Naive thymus-derived CD8-positive, alpha-beta T cell (primary cell): ENCODE data around the gene LGALS7B. TPM values are rescaled to one million over a fixed set of nuclear protein-coding genes. Genes with fewer than 3 reads are reported as not detected.

ENCODE experiments used
- ATAC-seq, 2 donors: fragments of 150-1000 bp; cut with Tn5 transposase in 1 of 2; sonication (Bioruptor Pico), chemical (Tn5 transposase) in 1 of 2; 1 replicate in 1 of 2; 2 replicates in 1 of 2; pipeline ENCODE4 v1.10.0; 2021; ENCODE audit warnings: mild to moderate bottlenecking in 2 of 2, moderate library complexity in 2 of 2
- POLR2A ChIA-PET: fragments of 350-600 bp; sonication (Branson Sonifier 250); formaldehyde crosslinking; loops from one replicate; lab custom pipeline; 2021; ENCODE audit warnings: antibody characterized with exemption; lab: Charles Lee
- DNase-seq, 10 donors: peaks; one replicate each; pipeline versions ENCODE4 v3.0.0 to v3.0.0-alpha.2; 2020 to 2022
- H3K27ac Mint-ChIP-seq, 10 donors: one replicate each; pipeline ENCODE4 v1.8.0; 2020 to 2022; ENCODE audit warnings: mild to moderate bottlenecking in 10 of 10, mixed read lengths in 10 of 10, moderate library complexity in 4 of 10, inconsistent platforms in 1 of 10
- H3K27me3 Mint-ChIP-seq, 5 donors: one replicate each; pipeline ENCODE4 v1.8.0; 2021 to 2022; ENCODE audit warnings: mixed read lengths in 5 of 5
- H3K36me3 Mint-ChIP-seq, 3 donors: one replicate each; pipeline ENCODE4 v1.8.0; 2020 to 2022; ENCODE audit warnings: mixed read lengths in 3 of 3, mild to moderate bottlenecking in 2 of 3, inconsistent platforms in 1 of 3
- H3K4me1 Mint-ChIP-seq, 4 donors: one replicate each; pipeline ENCODE4 v1.8.0; 2021 to 2022; ENCODE audit warnings: mixed read lengths in 4 of 4
- H3K4me3 Mint-ChIP-seq, 10 donors: one replicate each; pipeline ENCODE4 v1.8.0; 2020 to 2022; ENCODE audit warnings: mild to moderate bottlenecking in 10 of 10, mixed read lengths in 10 of 10, moderate library complexity in 6 of 10, inconsistent platforms in 1 of 10
- H3K9me3 Mint-ChIP-seq, 9 donors: one replicate each; pipeline ENCODE4 v1.8.0; 2020 to 2022; ENCODE audit warnings: mixed read lengths in 9 of 9, mild to moderate bottlenecking in 3 of 9, inconsistent platforms in 1 of 9, moderate library complexity in 1 of 9
- polyA plus RNA-seq, 3 donors: library from polyadenylated mRNA; unstranded; fragments of 300-500 nt; fragmentation: Illumina TruSeq; gene quantifications; one replicate each; pipeline ENCODE4 v1.2.3, GENCODE V29; 2021
- total RNA-seq, 8 experiments: library from RNA in 2 of 8; stranded (reverse) in 2 of 8; gene quantifications; one replicate each; pipeline ENCODE4 v1.2.3 and lab custom pipeline; 2021 to 2026

LGALS7B gene
- total and polyA plus RNA-seq, 5 experiments from 2014 or later: not detected

GRCh38 chr19:38834590-38834989, 45.6 kb downstream of the LGALS7B start:
- ATAC-seq: no peak
- peaks cover 0 to 51% (median 21%) of the 10 kb centered on the region in 3 donors for H3K36me3 Mint-ChIP-seq
- no peaks in the 10 kb centered on the region for H3K27me3 Mint-ChIP-seq
- no peaks in the 10 kb centered on the region for H3K9me3 Mint-ChIP-seq
- peaks cover 15 to 42% (median 34%) of the 10 kb centered on the region in 4 donors for H3K4me1 Mint-ChIP-seq
- POLR2A ChIA-PET: interaction anchor here (0.5 to 5.6 kb wide), 5 partner anchors 10 to 181 kb away, joined by 3 to 88 read pairs (median 3); partner anchors contain the start of genes HNRNPL and RINL
- DNase-seq: no peak
- no peak overlapping the region for H3K4me3 Mint-ChIP-seq
- H3K27ac Mint-ChIP-seq: peak overlapping the region in 2 of 10 donors; percentile 14 to 75

DNA sequence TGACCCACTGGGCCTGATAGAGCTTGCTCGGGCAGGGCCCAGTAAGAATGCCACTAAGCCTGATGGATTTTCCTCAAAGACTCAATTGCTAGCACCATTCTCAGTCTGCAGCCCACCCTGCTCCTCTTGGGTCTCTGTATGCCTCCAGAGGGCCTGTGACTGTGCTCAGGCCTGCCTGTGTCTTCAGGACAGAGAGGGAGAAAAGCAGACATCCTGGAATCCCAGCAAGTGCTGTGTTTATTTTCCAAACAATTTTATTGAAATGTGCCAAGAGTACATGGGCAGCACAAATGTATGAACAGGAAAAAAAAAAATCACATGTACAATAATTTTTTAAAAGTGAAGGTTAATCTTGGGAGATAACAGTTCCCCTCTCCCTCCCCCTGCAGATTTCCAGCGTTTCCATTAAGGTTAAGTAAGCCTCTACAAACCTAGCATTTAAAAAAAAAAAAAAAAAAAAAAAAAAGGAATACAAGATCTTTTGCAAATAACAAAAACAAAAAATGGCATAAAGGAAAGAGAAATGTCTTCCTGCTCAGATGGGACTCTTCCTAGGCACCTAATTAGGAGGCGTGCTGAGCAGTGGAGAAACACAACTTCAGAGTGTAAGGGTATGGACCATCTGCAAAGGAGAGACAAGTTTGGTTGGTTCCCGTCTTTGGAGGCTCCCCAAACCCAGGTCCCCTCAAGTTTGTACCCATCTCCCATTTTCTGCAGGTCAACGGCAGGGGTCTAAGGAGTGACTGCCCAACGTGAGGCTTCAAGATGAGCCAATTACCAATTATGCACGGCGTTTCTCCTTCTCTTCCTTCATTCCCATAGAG, 47.4 kb downstream of the LGALS7B start:
- peaks cover 12 to 41% (median 38%) of the 10 kb centered on the region in 4 donors for H3K4me1 Mint-ChIP-seq
- DNase-seq (no peak), ATAC-seq (no peak)
- H3K4me3 Mint-ChIP-seq: peak overlapping the region in 1 of 10 donors; percentile 10
- H3K27ac Mint-ChIP-seq: peak overlapping the region in 8 of 10 donors; percentile 18 to 73 (median 51)
- no peaks in the 10 kb centered on the region for H3K27me3 Mint-ChIP-seq
- POLR2A ChIA-PET: interaction anchor here (0.9 to 1.8 kb wide), 4 partner anchors 13 to 40 kb away, joined by 3 to 7 read pairs (median 4); no protein-coding TSS in a partner anchor
- H3K36me3 Mint-ChIP-seq: peaks cover 0 to 60% (median 26%) of the 10 kb centered on the region in 3 donors
- no peaks in the 10 kb centered on the region for H3K9me3 Mint-ChIP-seq

DNA sequence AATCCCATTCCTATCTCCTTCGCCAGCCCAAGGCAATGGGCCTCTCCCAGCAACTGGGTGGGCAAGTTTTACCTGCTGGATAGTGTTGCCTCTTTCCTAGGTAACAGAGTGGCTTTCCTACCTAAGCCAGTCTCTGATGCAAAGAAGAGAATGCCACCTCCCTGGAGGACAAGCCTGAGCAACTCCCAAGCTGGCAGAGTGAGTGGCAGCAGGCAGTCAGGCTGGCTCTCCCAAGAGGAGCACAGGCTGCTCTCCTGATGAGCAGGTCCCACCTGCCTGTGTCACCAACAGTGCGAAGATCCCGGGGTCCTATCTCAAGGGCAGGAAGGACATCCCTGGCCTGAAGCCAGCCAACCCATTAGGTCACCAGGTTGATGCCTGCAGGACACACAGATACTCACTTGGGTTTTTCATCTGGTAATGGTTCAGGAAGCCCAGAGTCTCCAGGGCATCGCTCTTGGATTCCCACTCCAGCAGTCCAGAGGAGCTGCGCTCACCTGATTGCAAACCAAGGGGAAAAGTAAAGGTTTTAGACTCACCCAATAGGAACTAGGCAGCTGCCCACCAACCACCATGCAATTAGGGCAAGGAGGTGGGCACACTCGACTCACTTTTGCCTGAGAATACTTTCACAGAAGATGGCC, 48.1 kb downstream of the LGALS7B start:
- peaks cover 0 to 67% (median 31%) of the 10 kb centered on the region in 3 donors for H3K36me3 Mint-ChIP-seq
- no peak for DNase-seq
- no peak for ATAC-seq
- POLR2A ChIA-PET: interaction anchor here (1.2 to 4.0 kb wide), 3 partner anchors 12 to 32 kb away, joined by 4 to 26 read pairs (median 7); no protein-coding TSS in a partner anchor
- peak overlapping the region in 5 of 10 donors; percentile 18 to 69 (median 44) for H3K27ac Mint-ChIP-seq
- peak overlapping the region in 1 of 10 donors; percentile 48 for H3K4me3 Mint-ChIP-seq
- peaks cover 0 to 4% (median 0%) of the 10 kb centered on the region in 9 donors for H3K9me3 Mint-ChIP-seq
- peaks cover 13 to 44% (median 38%) of the 10 kb centered on the region in 4 donors for H3K4me1 Mint-ChIP-seq
- peaks cover 0 to 3% (median 0%) of the 10 kb centered on the region in 5 donors for H3K27me3 Mint-ChIP-seq

DNA sequence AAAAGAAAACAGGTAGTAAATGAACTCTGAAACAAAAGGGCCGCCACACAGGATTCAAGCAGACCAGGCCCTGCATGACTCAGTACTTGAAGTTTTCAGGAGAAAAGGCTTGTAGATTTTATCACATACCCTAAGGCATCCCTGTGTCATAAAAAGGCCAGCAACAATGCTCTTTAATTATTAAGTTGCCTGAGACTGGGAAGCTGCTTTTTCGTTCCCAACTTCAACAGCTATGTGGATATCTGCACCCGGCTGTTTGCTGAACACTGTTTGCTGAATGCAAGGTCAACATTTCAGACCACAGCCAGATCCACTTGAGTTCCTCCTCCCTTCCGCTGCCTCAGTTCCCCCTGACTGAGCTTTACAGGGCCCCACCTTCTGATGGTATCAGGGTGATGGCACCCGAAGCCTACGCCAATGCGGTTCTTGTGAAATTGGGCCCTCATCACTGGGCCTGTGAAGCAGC, 48.7 kb downstream of the LGALS7B start:
- Mint-ChIP-seq H3K4me3 (peak overlapping the region in 1 of 10 donors; percentile 12), H3K9me3 (peaks cover 0 to 4% (median 0%) of the 10 kb centered on the region in 9 donors), H3K4me1 (peaks cover 17 to 45% (median 41%) of the 10 kb centered on the region in 4 donors), H3K36me3 (peaks cover 5 to 73% (median 32%) of the 10 kb centered on the region in 3 donors), H3K27me3 (peaks cover 0 to 5% (median 0%) of the 10 kb centered on the region in 5 donors), H3K27ac (peak overlapping the region in 2 of 10 donors; percentile 34 to 44)
- POLR2A ChIA-PET: interaction anchor here (0.6 to 4.0 kb wide), 4 partner anchors 11 to 32 kb away, joined by 3 to 26 read pairs (median 6); no protein-coding TSS in a partner anchor
- ATAC-seq (no peak), DNase-seq (no peak)

DNA sequence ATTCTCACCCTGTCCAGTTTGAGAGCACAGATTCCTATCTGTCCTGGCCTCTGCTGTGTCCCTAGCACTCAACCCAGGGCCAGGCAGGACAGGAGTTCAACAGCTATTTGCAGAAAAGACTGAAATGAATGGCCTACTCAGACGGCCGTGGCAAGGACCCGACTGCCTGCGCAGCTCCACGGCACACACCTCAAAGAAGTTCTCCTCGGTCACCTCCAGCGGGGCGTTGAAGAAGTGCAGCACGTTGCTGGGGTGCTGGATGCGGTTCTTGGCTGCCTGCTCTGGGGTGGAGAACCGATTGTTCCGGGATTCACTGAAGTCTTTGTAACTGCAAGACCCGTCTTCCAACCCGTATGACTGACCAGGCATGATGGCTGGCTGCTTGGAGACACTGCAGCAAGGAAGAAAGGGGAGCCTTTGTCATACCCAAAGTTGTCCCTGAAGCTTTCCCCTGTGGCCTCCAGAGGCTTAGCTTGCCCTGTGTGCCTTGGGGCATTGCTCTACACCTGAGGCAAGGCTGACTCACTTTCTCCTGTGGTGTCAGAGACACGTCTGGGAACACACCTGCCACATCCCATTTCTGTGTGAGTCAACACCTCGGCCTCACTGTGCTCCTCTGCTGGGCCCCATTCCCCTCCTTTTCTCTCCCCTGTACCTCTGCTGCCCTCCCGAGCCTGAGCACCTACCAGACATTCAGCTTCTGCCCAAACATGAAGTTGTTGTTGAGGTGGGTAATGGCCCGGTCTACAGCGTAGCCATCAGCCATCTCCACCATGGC, 49.4 kb downstream of the LGALS7B start:
- ATAC-seq (no peak), DNase-seq (no peak)
- POLR2A ChIA-PET: interaction anchor here (0.6 to 4.0 kb wide), 5 partner anchors 11 to 34 kb away, joined by 3 to 26 read pairs (median 4); no protein-coding TSS in a partner anchor
- Mint-ChIP-seq H3K4me1 (peaks cover 23 to 49% (median 46%) of the 10 kb centered on the region in 4 donors), H3K9me3 (peaks cover 0 to 4% (median 0%) of the 10 kb centered on the region in 9 donors), H3K27me3 (peaks cover 0 to 5% (median 0%) of the 10 kb centered on the region in 5 donors), H3K27ac (peak overlapping the region in 7 of 10 donors; percentile 20 to 92 (median 56)), H3K4me3 (no peak overlapping the region), H3K36me3 (peaks cover 5 to 80% (median 35%) of the 10 kb centered on the region in 3 donors)

- peaks cover 5 to 88% (median 42%) of the 10 kb centered on the region in 3 donors for H3K36me3 Mint-ChIP-seq
- H3K4me1 Mint-ChIP-seq: peaks cover 25 to 55% (median 54%) of the 10 kb centered on the region in 4 donors
- peaks cover 0 to 5% (median 0%) of the 10 kb centered on the region in 5 donors for H3K27me3 Mint-ChIP-seq
- peaks cover 0 to 4% (median 0%) of the 10 kb centered on the region in 9 donors for H3K9me3 Mint-ChIP-seq
- POLR2A ChIA-PET: interaction anchor here (0.6 to 4.0 kb wide), 3 partner anchors 10 to 36 kb away, joined by 3 to 26 read pairs (median 6); no protein-coding TSS in a partner anchor
- peak overlapping the region in 7 of 10 donors; percentile 22 to 92 (median 52) for H3K27ac Mint-ChIP-seq
- no peak overlapping the region for H3K4me3 Mint-ChIP-seq
- DNase-seq (no peak), ATAC-seq (no peak)
Measured at GRCh38 chr19:38838986-38839761, 50.2 kb downstream of the LGALS7B start.

GRCh38 chr19:38839816-38840582, 51.0 kb downstream of the LGALS7B start:
- H3K27ac Mint-ChIP-seq: peak overlapping the region in 7 of 10 donors; percentile 25 to 98 (median 74)
- DNase-seq (no peak), ATAC-seq (no peak)
- peaks cover 0 to 5% (median 0%) of the 10 kb centered on the region in 5 donors for H3K27me3 Mint-ChIP-seq
- POLR2A ChIA-PET: interaction anchor here (0.5 to 4.0 kb wide), 9 partner anchors 8 to 70 kb away, joined by 3 to 37 read pairs (median 6); partner anchors contain the start of genes ECH1 and RINL
- H3K36me3 Mint-ChIP-seq: peaks cover 5 to 96% (median 45%) of the 10 kb centered on the region in 3 donors
- peaks cover 0 to 4% (median 0%) of the 10 kb centered on the region in 9 donors for H3K9me3 Mint-ChIP-seq
- peaks cover 29 to 62% (median 60%) of the 10 kb centered on the region in 4 donors for H3K4me1 Mint-ChIP-seq
- peak overlapping the region in 3 of 10 donors; percentile 57 to 63 (median 57) for H3K4me3 Mint-ChIP-seq

GRCh38 chr19:38840583-38840968, 51.6 kb downstream of the LGALS7B start:
- POLR2A ChIA-PET: interaction anchor here (0.5 to 4.0 kb wide), 9 partner anchors 9 to 102 kb away, joined by 3 to 37 read pairs (median 13); partner anchors contain the start of genes ECH1 and RINL
- Mint-ChIP-seq H3K4me1 (peaks cover 33 to 67% (median 64%) of the 10 kb centered on the region in 4 donors), H3K36me3 (peaks cover 8 to 99% (median 49%) of the 10 kb centered on the region in 3 donors), H3K9me3 (peaks cover 0 to 4% (median 0%) of the 10 kb centered on the region in 9 donors), H3K27ac (peak overlapping the region in 9 of 10 donors; percentile 73 to 98 (median 91)), H3K27me3 (peaks cover 0 to 5% (median 0%) of the 10 kb centered on the region in 5 donors), H3K4me3 (peak overlapping the region in 7 of 10 donors; percentile 64 to 87 (median 73))
- DNase-seq (no peak), ATAC-seq (no peak)
